ENCODE results near the gene USP32. TPM values are rescaled to one million over a fixed set of nuclear protein-coding genes. Genes with fewer than 3 reads are reported as not detected.
"Not testable (repeated sequence)": the region's sequence is repeated elsewhere in the genome, so short reads cannot be mapped to it uniquely, and the experiment has no call there.

USP32 gene
- polyA plus RNA-seq, 3 donors, result 10.1 to 26.6 (median 16.6) TPM

- intact Hi-C loops (cut with micrococcal nuclease); H3K9me3 ChIP-seq (replicated peaks in 1 of 2; ENCODE audit: control insufficient read depth in 1 of 2, insufficient read depth in 1 of 2, low read length in 2 of 2); H3K27me3 ChIP-seq (ENCODE audit: control insufficient read depth in 2 of 2, insufficient read depth in 2 of 2, low read length in 2 of 2); DNase-seq; H3K9me3 Mint-ChIP-seq; H3K27me3 Mint-ChIP-seq (ENCODE audit: low read depth in 3 of 3); H3K4me3 Mint-ChIP-seq; H2AFZ ChIP-seq (ENCODE audit: insufficient read depth, low read depth, low read length, poor library complexity, severe bottlenecking); H3K4me3 ChIP-seq (replicated peaks in 1 of 3; ENCODE audit: low read depth in 2 of 3, low read length in 3 of 3); H3K79me2 ChIP-seq (ENCODE audit: insufficient read depth, low read length); H3K9ac ChIP-seq (ENCODE audit: insufficient read depth, low read length, poor library complexity, severe bottlenecking); H3K4me2 ChIP-seq (replicated peaks; ENCODE audit: extremely low read depth, low read length, poor library complexity, severe bottlenecking): not testable (repeated sequence)
- Mint-ChIP-seq H3K36me3 (peaks cover 68 to 82% of the 10 kb centered on the region in 2 donors), H3K27ac (peak overlapping the region in 6 of 7 donors; percentile 39 to 85 (median 72)), H3K4me1 (peaks cover 29% of the 10 kb centered on the region)
- Histone ChIP-seq H4K20me1 (ENCODE audit: insufficient read depth, low read length) (peaks cover 22% of the 10 kb centered on the region), H3K27ac (ENCODE audit: low read depth in 1 of 2, low read length in 2 of 2) (peak overlapping the region in 1 of 2 donors; percentile 58), H3K36me3 (replicated peaks in 1 of 2; ENCODE audit: control insufficient read depth in 1 of 2, insufficient read depth in 2 of 2, low read length in 2 of 2) (peaks cover 65 to 81% of the 10 kb centered on the region in 2 donors), H3K4me1 (ENCODE audit: control insufficient read depth in 1 of 2, insufficient read depth in 2 of 2, low read length in 2 of 2) (peaks cover 12 to 31% of the 10 kb centered on the region in 2 donors)
- WGBS (ENCODE audit: insufficient coverage), result no CpG with 5 or more reads among the region's 1 CpG
These were observed 205.6 kb downstream of the USP32 start for GRCh38 chr17:60186372-60186771.

GRCh38 chr17:60180380-60180779 is 211.6 kb downstream of the USP32 start:
- H3K4me1 Mint-ChIP-seq; H3K9me3 Mint-ChIP-seq; H3K4me1 ChIP-seq (ENCODE audit: control insufficient read depth in 1 of 2, insufficient read depth in 2 of 2, low read length in 2 of 2); H2AFZ ChIP-seq (ENCODE audit: insufficient read depth, low read depth, low read length, poor library complexity, severe bottlenecking); H3K4me2 ChIP-seq (replicated peaks; ENCODE audit: extremely low read depth, low read length, poor library complexity, severe bottlenecking); H3K9me3 ChIP-seq (replicated peaks in 1 of 2; ENCODE audit: control insufficient read depth in 1 of 2, insufficient read depth in 1 of 2, low read length in 2 of 2); H3K79me2 ChIP-seq (ENCODE audit: insufficient read depth, low read length); H4K20me1 ChIP-seq (ENCODE audit: insufficient read depth, low read length); H3K27ac ChIP-seq (ENCODE audit: low read depth in 1 of 2, low read length in 2 of 2); H3K27ac Mint-ChIP-seq; H3K27me3 Mint-ChIP-seq (ENCODE audit: low read depth in 3 of 3); H3K4me3 Mint-ChIP-seq; H3K9ac ChIP-seq (ENCODE audit: insufficient read depth, low read length, poor library complexity, severe bottlenecking); H3K27me3 ChIP-seq (ENCODE audit: control insufficient read depth in 2 of 2, insufficient read depth in 2 of 2, low read length in 2 of 2); DNase-seq; intact Hi-C loops (cut with micrococcal nuclease); H3K4me3 ChIP-seq (replicated peaks in 1 of 3; ENCODE audit: low read depth in 2 of 3, low read length in 3 of 3): not testable (repeated sequence)
- H3K36me3 ChIP-seq (replicated peaks in 1 of 2; ENCODE audit: control insufficient read depth in 1 of 2, insufficient read depth in 2 of 2, low read length in 2 of 2), result peaks cover 69 to 91% of the 10 kb centered on the region in 2 donors
- peaks cover 73 to 89% of the 10 kb centered on the region in 2 donors for H3K36me3 Mint-ChIP-seq
- no CpG with 5 or more reads among the region's 1 CpG for WGBS (ENCODE audit: insufficient coverage)

- H3K9me3 Mint-ChIP-seq; H3K79me2 ChIP-seq (ENCODE audit: insufficient read depth, low read length); H3K4me3 ChIP-seq (replicated peaks in 1 of 3; ENCODE audit: low read depth in 2 of 3, low read length in 3 of 3); H3K4me2 ChIP-seq (replicated peaks; ENCODE audit: extremely low read depth, low read length, poor library complexity, severe bottlenecking); H3K27ac Mint-ChIP-seq; H3K4me1 Mint-ChIP-seq; H3K9me3 ChIP-seq (replicated peaks in 1 of 2; ENCODE audit: control insufficient read depth in 1 of 2, insufficient read depth in 1 of 2, low read length in 2 of 2); H4K20me1 ChIP-seq (ENCODE audit: insufficient read depth, low read length); H3K4me3 Mint-ChIP-seq; DNase-seq; H3K4me1 ChIP-seq (ENCODE audit: control insufficient read depth in 1 of 2, insufficient read depth in 2 of 2, low read length in 2 of 2); intact Hi-C loops (cut with micrococcal nuclease); H3K27me3 Mint-ChIP-seq (ENCODE audit: low read depth in 3 of 3); H3K9ac ChIP-seq (ENCODE audit: insufficient read depth, low read length, poor library complexity, severe bottlenecking); H3K27ac ChIP-seq (ENCODE audit: low read depth in 1 of 2, low read length in 2 of 2); H3K27me3 ChIP-seq (ENCODE audit: control insufficient read depth in 2 of 2, insufficient read depth in 2 of 2, low read length in 2 of 2); H2AFZ ChIP-seq (ENCODE audit: insufficient read depth, low read depth, low read length, poor library complexity, severe bottlenecking): not testable (repeated sequence)
- peaks cover 53 to 70% of the 10 kb centered on the region in 2 donors for H3K36me3 ChIP-seq (replicated peaks in 1 of 2; ENCODE audit: control insufficient read depth in 1 of 2, insufficient read depth in 2 of 2, low read length in 2 of 2)
- no CpG with 5 or more reads among the region's 2 CpGs for WGBS (ENCODE audit: insufficient coverage)
- H3K36me3 Mint-ChIP-seq, result peaks cover 55 to 71% of the 10 kb centered on the region in 2 donors
These were observed 213.8 kb downstream of the USP32 start for GRCh38 chr17:60178180-60178579.

GRCh38 chr17:60176763-60177162 is 215.2 kb downstream of the USP32 start:
- H3K27me3 Mint-ChIP-seq (ENCODE audit: low read depth in 3 of 3); H3K9ac ChIP-seq (ENCODE audit: insufficient read depth, low read length, poor library complexity, severe bottlenecking); H3K4me1 ChIP-seq (ENCODE audit: control insufficient read depth in 1 of 2, insufficient read depth in 2 of 2, low read length in 2 of 2); H3K4me2 ChIP-seq (replicated peaks; ENCODE audit: extremely low read depth, low read length, poor library complexity, severe bottlenecking); H3K27me3 ChIP-seq (ENCODE audit: control insufficient read depth in 2 of 2, insufficient read depth in 2 of 2, low read length in 2 of 2); intact Hi-C loops (cut with micrococcal nuclease); H4K20me1 ChIP-seq (ENCODE audit: insufficient read depth, low read length); H3K27ac Mint-ChIP-seq; H2AFZ ChIP-seq (ENCODE audit: insufficient read depth, low read depth, low read length, poor library complexity, severe bottlenecking); H3K9me3 Mint-ChIP-seq; H3K4me3 ChIP-seq (replicated peaks in 1 of 3; ENCODE audit: low read depth in 2 of 3, low read length in 3 of 3); H3K4me1 Mint-ChIP-seq; H3K4me3 Mint-ChIP-seq; H3K27ac ChIP-seq (ENCODE audit: low read depth in 1 of 2, low read length in 2 of 2); DNase-seq; H3K79me2 ChIP-seq (ENCODE audit: insufficient read depth, low read length); H3K9me3 ChIP-seq (replicated peaks in 1 of 2; ENCODE audit: control insufficient read depth in 1 of 2, insufficient read depth in 1 of 2, low read length in 2 of 2): not testable (repeated sequence)
- 96% methylated on average over 4 of the region's 5 CpGs for WGBS (ENCODE audit: insufficient coverage)
- peaks cover 41 to 56% of the 10 kb centered on the region in 2 donors for H3K36me3 ChIP-seq (replicated peaks in 1 of 2; ENCODE audit: control insufficient read depth in 1 of 2, insufficient read depth in 2 of 2, low read length in 2 of 2)
- H3K36me3 Mint-ChIP-seq, result peaks cover 44 to 58% of the 10 kb centered on the region in 2 donors

Data from CD14-positive monocyte (primary cell).